Measurements from ENCODE around the gene CSNK1E.
"Not testable (repeated sequence)": the region's sequence is repeated elsewhere in the genome, so short reads cannot be mapped to it uniquely, and the experiment has no call there.

The CSNK1E gene

DNA sequence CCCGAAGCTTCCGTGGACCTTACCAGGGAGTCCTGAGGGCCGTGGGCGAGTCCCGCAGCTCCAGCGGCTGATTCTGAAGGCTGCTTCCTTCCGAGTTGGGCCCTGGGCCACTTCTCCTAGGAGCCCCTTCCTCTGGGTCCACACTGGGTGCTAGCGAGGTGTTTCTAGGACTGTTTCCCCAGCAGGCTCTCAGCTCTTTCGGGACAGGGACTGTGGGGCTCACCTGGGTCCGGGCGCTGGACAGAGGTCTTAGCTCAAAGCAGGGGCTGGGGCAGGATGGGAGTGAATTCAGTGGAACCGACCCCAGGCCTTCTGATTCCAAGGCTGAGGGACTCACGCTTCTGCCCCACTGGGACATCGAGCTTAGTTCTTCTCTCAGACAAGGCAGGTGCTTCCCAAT, 29.3 kb upstream of the CSNK1E start:
- CTCF ChIA-PET: interaction anchor here (0.6 to 3.4 kb wide), 5 partner anchors 10 to 483 kb away, joined by 3 to 12 read pairs (median 4); no protein-coding TSS in a partner anchor
- POLR2A ChIA-PET: interaction anchor here (0.6 kb wide), 1 partner anchor 1327 kb away, joined by 3 read pairs; the partner anchor contains the start of genes MPST and TST
- TF ChIP-seq, protein P1, sequence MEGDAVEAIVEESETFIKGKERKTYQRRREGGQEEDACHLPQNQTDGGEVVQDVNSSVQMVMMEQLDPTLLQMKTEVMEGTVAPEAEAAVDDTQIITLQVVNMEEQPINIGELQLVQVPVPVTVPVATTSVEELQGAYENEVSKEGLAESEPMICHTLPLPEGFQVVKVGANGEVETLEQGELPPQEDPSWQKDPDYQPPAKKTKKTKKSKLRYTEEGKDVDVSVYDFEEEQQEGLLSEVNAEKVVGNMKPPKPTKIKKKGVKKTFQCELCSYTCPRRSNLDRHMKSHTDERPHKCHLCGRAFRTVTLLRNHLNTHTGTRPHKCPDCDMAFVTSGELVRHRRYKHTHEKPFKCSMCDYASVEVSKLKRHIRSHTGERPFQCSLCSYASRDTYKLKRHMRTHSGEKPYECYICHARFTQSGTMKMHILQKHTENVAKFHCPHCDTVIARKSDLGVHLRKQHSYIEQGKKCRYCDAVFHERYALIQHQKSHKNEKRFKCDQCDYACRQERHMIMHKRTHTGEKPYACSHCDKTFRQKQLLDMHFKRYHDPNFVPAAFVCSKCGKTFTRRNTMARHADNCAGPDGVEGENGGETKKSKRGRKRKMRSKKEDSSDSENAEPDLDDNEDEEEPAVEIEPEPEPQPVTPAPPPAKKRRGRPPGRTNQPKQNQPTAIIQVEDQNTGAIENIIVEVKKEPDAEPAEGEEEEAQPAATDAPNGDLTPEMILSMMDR (IDR thresholded peaks at IDR 0.05; ENCODE audit: control extremely low read depth, extremely low read depth, low read depth, missing control alignments): no peak
- DNase-seq (ENCODE audit: extremely low spot score): no peak

GRCh38 chr22:38345782-38346181, 28.5 kb upstream of the CSNK1E start:
- TF ChIP-seq, protein P1 (IDR thresholded peaks at IDR 0.05; ENCODE audit: control extremely low read depth, extremely low read depth, low read depth, missing control alignments): no peak
- DNase-seq (ENCODE audit: extremely low spot score): no peak
- ChIA-PET CTCF (interaction anchor here (0.6 kb wide), 1 partner anchor 482 kb away, joined by 3 read pairs; no protein-coding TSS in a partner anchor), POLR2A (no interaction called here)

DNA sequence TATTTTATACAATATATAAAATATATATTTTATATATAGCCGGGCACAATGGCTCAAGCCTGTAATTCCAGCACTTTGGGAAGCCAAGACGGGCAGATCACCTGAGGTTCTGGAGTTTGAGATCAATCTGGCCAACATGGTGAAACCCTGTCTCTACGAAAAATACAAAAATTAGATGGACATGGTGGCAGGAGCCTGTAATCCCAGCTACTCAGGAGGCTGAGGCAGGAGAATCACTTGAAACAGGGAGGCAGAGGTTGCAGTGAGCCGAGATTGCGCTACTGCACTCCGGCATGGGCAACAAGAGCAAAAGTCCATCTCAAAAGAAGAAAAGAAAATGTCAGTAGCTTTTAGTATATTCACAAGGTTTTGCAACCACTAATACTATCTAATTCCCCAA, 22.7 kb upstream of the CSNK1E start:
- DNase-seq (ENCODE audit: extremely low spot score); POLR2A ChIA-PET; CTCF ChIA-PET: not testable (repeated sequence)

DNA sequence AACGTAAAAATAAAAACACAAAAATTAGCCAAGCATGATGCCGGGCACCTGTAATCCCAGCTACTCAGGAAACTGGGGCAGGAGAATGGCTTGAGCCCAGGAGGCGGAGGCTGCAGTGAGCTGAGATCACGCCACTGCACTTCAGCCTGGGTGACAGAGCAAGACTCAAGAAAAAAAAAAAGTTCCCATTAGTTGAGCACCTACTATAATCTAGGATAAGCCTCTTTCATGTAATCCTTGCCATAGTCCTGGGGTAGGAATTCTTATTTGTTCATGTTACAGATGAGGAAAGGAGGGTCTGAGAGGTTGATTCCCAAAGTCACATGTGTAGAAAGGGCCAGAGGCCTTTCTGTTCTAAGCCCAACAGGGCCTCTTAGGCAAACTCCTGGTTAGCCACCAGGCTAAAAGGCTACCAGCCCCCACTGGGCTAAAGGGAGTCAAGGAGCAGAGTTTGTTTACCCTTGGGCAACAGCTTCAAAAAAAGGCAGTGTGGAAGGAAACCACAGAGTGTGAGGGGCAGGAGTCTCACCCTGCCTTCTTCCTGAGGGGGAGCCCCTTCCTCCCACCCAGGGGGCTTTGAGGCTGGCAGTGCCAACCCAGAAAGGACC, 21.6 kb upstream of the CSNK1E start:
- DNase-seq (ENCODE audit: extremely low spot score): no peak
- TF ChIP-seq, protein P1 (IDR thresholded peaks at IDR 0.05; ENCODE audit: control extremely low read depth, extremely low read depth, low read depth, missing control alignments): no peak
- ChIA-PET CTCF (interaction anchor here (2.7 kb wide), 1 partner anchor 11 kb away, joined by 10 read pairs; no protein-coding TSS in a partner anchor), POLR2A (no interaction called here)

- POLR2A ChIA-PET: no interaction called here
- CTCF ChIA-PET: interaction anchor here (1.6 to 2.7 kb wide), 4 partner anchors 10 to 74 kb away, joined by 3 to 10 read pairs (median 6); no protein-coding TSS in a partner anchor
- TF ChIP-seq, protein P1 (IDR thresholded peaks at IDR 0.05; ENCODE audit: control extremely low read depth, extremely low read depth, low read depth, missing control alignments): no peak
- no peak for DNase-seq (ENCODE audit: extremely low spot score)
These were observed 19.5 kb upstream of the CSNK1E start for GRCh38 chr22:38336699-38337098.

DNA sequence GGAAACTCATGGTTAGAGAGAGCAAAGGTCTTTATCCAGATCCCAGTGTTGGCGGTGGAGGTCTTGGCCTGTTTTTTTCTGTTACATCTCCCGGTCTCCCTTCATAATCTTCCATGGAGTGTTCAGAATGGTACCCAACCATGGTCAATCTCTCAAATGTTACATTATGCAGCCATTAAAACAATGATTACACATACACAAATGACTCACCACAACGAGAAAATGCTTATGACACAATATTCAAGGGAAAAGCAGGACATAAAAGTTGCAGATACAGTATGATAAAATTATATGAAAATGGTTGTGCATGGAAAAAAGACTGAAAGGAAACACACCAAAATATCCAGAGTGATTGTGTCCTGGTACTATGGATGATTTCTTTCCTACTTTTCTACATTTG, 17.8 kb upstream of the CSNK1E start:
- TF ChIP-seq, protein P1 (IDR thresholded peaks at IDR 0.05; ENCODE audit: control extremely low read depth, extremely low read depth, low read depth, missing control alignments): no peak
- no peak for DNase-seq (ENCODE audit: extremely low spot score)
- ChIA-PET CTCF (interaction anchor here (0.8 to 1.0 kb wide), 2 partner anchors 13 to 71 kb away, joined by 3 read pairs; no protein-coding TSS in a partner anchor), POLR2A (interaction anchor here (0.5 kb wide), 1 partner anchor 658 kb away, joined by 6 read pairs; no protein-coding TSS in a partner anchor)

GRCh38 chr22:38327805-38328204, 10.6 kb upstream of the CSNK1E start:
- TF ChIP-seq, protein P1 (IDR thresholded peaks at IDR 0.05; ENCODE audit: control extremely low read depth, extremely low read depth, low read depth, missing control alignments): no peak
- ChIA-PET POLR2A (no interaction called here), CTCF (interaction anchor here (1.0 kb wide), 1 partner anchor 25 kb away, joined by 3 read pairs; no protein-coding TSS in a partner anchor)
- DNase-seq (ENCODE audit: extremely low spot score): no peak
